KBM-7 (cell line): ENCODE data around the gene B4GALT1.

ENCODE experiments used
- DNase-seq: peaks from one replicate; pipeline ENCODE4 v3.0.0-alpha.2; 2015
- in situ Hi-C: fragments of 300-500 bp; cut with MboI; formaldehyde crosslinking; loops from 2 replicates; pipeline ENCODE4 v1.14.3; 2020; ENCODE audit warnings: low sequenced_read_pairs, low pct_unique_long_range_greater_than_20kb, mixed read lengths

Gene B4GALT1

GRCh38 chr9:33080534-33080933 is 86.6 kb downstream of the B4GALT1 start:
- in situ Hi-C loops, result no loop called here
- DNase-seq, result no peak

- DNase-seq, result peak; percentile 100
- in situ Hi-C loops, result no loop called here
These were observed 90.8 kb downstream of the B4GALT1 start, which contains the start of gene SMU1 for GRCh38 chr9:33076046-33077004. SMU1 (minus strand) TSS chr9:33076674; CDS start chr9:33076608, 66 bp downstream.

GRCh38 chr9:33068991-33069390 is 98.1 kb downstream of the B4GALT1 start:
- in situ Hi-C loops, result no loop called here

GRCh38 chr9:33065157-33066076 is 101.7 kb downstream of the B4GALT1 start:
- DNase-seq, result no peak
- in situ Hi-C loops, result no loop called here

More at GRCh38 chr9:33068991-33069390, 98.1 kb downstream of the B4GALT1 start:
- no peak for DNase-seq
